Ovary (tissue), 9 donors: Measurements from ENCODE around the gene SPDEF. TPM values are rescaled to one million over a fixed set of nuclear protein-coding genes. Genes with fewer than 3 reads are reported as not detected.

Experiments used
- DNase-seq, 5 donors: peaks; one replicate each; pipeline ENCODE4 v3.0.0-alpha.2; 2019 to 2020
- H3K27ac ChIP-seq, 2 donors: fragments of 200-600 bp; one replicate each; pipeline versions ENCODE4 v1.5.1 to v1.8.0; 2019 to 2022
- H3K27me3 ChIP-seq: fragments of 200-600 bp; one replicate; pipeline ENCODE4 v1.8.0; 2022
- H3K36me3 ChIP-seq: fragments of 200-600 bp; sonication (generic); one replicate; pipeline ENCODE4 v1.5.1; 2019
- H3K4me1 ChIP-seq: one replicate; pipeline ENCODE4 v1.8.1; 2013; ENCODE audit warnings: mild to moderate bottlenecking, moderate library complexity; ENCODE audit not compliant: insufficient read depth
- H3K4me3 ChIP-seq: fragments of 200-600 bp; sonication (generic); one replicate; pipeline ENCODE4 v1.5.1; 2017
- H3K9me3 ChIP-seq, 2 donors: fragments of 200-600 bp in 1 of 2; sonication (generic) in 1 of 2; one replicate each; pipeline versions ENCODE4 v1.5.1 to v1.8.1; 2013 to 2019; ENCODE audit warnings: mild to moderate bottlenecking in 1 of 2, moderate library complexity in 1 of 2
- CTCF ChIP-seq, 3 donors: fragments of 450-650 bp in 2 of 3; fragments of 200-600 bp in 1 of 3; IDR thresholded peaks; one replicate each; pipeline versions ENCODE4 v1.5.1 to v1.8.0; 2016 to 2022; ENCODE audit warnings: antibody characterized with exemption in 3 of 3, mild to moderate bottlenecking in 1 of 3
- EP300 ChIP-seq: sonication (generic); formaldehyde crosslinking; IDR thresholded peaks from one replicate; pipeline ENCODE4 v1.6.1; 2017; ENCODE audit warnings: antibody characterized with exemption
- POLR2A ChIP-seq: fragments of 450-650 bp; IDR thresholded peaks from one replicate; pipeline ENCODE4 v1.6.1; 2017; ENCODE audit warnings: antibody characterized with exemption, mild to moderate bottlenecking, moderate library complexity
- WGBS, 3 donors: extraction: QIAGEN DNeasy Blood & Tissue Kit in 1 of 3; methylation state at CpG; one replicate each; pipeline versions ENCODE4 v1.1.5 to v1.1.7; 2013 to 2017; 5-methylcytosine and 5-hydroxymethylcytosine counted together
- intact Hi-C, 4 donors: fragments of 100-400 bp; cut with DNase I; formaldehyde crosslinking; loops; one replicate each; pipeline versions ENCODE4 v1.11.0 to v1.15.1; 2022 to 2023
- polyA plus RNA-seq, 2 donors: library from polyadenylated mRNA; stranded (reverse); fragments of 200-250 nt in 1 of 2; fragments of 350-450 nt in 1 of 2; fragmentation: Illumina TruSeq in 1 of 2; extraction: RNeasy Lipid Tissue Mini Kit (QIAGEN cat#74804) in 1 of 2; gene quantifications; one replicate each; pipeline ENCODE4 v1.2.3, GENCODE V29; 2013 to 2014
- total RNA-seq, 7 donors: library from RNA; depleted of rRNA in 2 of 7; stranded (reverse); fragments of >200 nt in 2 of 7; fragmentation: NEBNext Ultra II Directional in 3 of 7; extraction: Animal tissue kit (Norgen Biotek cat#: 25700) in 3 of 7; gene quantifications; one replicate each; pipeline versions ENCODE4 v1.1.0 to v1.2.4, GENCODE V29; 2016 to 2023
- donor health status: DM: no; HTN: no; CAD: no; lungs with moderate emphysema.
- donor health status: DM: no; HTN: no; CAD: no.
- donor health status: Bipolar disorder and iron deficiency.
- donor health status: DM: yes; HTN: yes; CAD: no.
- donor health status: DM: no; HTN: no; CAD: no.
- donor health status: DM: yes; HTN: yes; CAD: no.

SPDEF gene
- total and polyA plus RNA-seq, 9 donors: 0.11 to 1.6 (median 0.56) TPM; not detected in 3

GRCh38 chr6:34570066-34570833 lies 14.1 kb upstream of the SPDEF start:
- intact Hi-C loops: no loop called here
- H3K9me3 ChIP-seq: no peaks in the 10 kb centered on the region
- 64 to 80% (median 67%) methylated on average over 21 of the region's 21 CpGs for WGBS, 3 donors
- TF ChIP-seq EP300: no peak
- TF ChIP-seq CTCF (IDR thresholded peaks at IDR 0.05): no peak
- TF ChIP-seq POLR2A: no peak
- DNase-seq: no peak
- H3K27ac ChIP-seq: no peak overlapping the region
- H3K4me3 ChIP-seq: no peak overlapping the region
- no peaks in the 10 kb centered on the region for H3K27me3 ChIP-seq
- H3K36me3 ChIP-seq: no peaks in the 10 kb centered on the region
- no peaks in the 10 kb centered on the region for H3K4me1 ChIP-seq

GRCh38 chr6:34569361-34569973 lies 13.3 kb upstream of the SPDEF start:
- Histone ChIP-seq H3K27me3 (no peaks in the 10 kb centered on the region), H3K4me3 (no peak overlapping the region), H3K36me3 (no peaks in the 10 kb centered on the region), H3K4me1 (no peaks in the 10 kb centered on the region), H3K27ac (no peak overlapping the region), H3K9me3 (no peaks in the 10 kb centered on the region)
- intact Hi-C loops: no loop called here
- TF ChIP-seq POLR2A (no peak), CTCF (IDR thresholded peaks at IDR 0.05) (no peak), EP300 (no peak)
- WGBS, 3 donors: 63 to 77% (median 72%) methylated on average over 5 of the region's 5 CpGs
- DNase-seq: no peak

- H3K9me3 ChIP-seq: no peaks in the 10 kb centered on the region
- no peak overlapping the region for H3K27ac ChIP-seq
- DNase-seq: no peak
- no peaks in the 10 kb centered on the region for H3K36me3 ChIP-seq
- WGBS, 3 donors: 50 to 59% (median 58%) methylated on average over 12 of the region's 12 CpGs
- intact Hi-C loops: no loop called here
- H3K4me1 ChIP-seq: no peaks in the 10 kb centered on the region
- TF ChIP-seq POLR2A: no peak
- no peak overlapping the region for H3K4me3 ChIP-seq
- H3K27me3 ChIP-seq: no peaks in the 10 kb centered on the region
Observed at GRCh38 chr6:34568341-34569201, 12.4 kb upstream of the SPDEF start.

DNA sequence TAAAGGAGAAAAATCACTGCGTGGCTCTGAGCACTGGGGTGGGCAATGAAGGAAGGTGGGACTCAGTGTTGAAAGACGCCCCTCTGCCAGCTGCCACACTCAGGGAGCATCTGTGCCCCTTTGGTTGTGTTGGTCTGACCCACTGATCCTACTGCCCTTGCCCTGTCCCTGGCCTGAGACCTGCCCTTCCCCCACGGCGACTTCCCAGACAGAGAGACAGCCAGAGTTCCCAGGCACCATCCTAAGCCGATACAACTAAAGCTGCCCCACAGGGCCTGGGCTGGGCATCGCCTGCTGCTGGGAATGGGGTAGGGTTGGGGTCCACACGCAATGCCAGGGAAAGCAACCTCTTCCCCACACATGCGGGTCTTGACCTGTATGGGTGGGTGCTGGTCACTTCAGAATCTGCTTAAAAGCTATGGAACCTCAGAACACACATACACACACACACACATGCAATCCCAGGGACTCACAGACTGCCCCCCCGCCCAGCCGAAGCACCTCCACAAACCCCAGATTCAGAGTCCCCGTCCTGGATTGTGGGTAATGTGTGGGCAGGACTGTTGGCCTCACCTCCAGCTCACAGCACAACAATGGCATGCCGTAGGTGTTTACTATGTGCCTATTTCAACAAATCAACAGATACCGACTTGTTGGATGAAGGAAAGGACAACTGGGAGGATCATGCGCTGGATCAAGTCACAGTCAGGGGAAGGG lies 10.9 kb upstream of the SPDEF start:
- intact Hi-C loops: no loop called here
- 81 to 84% (median 83%) methylated on average over 14 of the region's 14 CpGs for WGBS, 3 donors
- DNase-seq: no peak
- TF ChIP-seq CTCF (IDR thresholded peaks at IDR 0.05) (no peak), POLR2A (no peak), EP300 (no peak)
- no peak overlapping the region for H3K27ac ChIP-seq
- no peaks in the 10 kb centered on the region for H3K4me1 ChIP-seq
- H3K36me3 ChIP-seq: no peaks in the 10 kb centered on the region
- no peaks in the 10 kb centered on the region for H3K27me3 ChIP-seq
- H3K4me3 ChIP-seq: no peak overlapping the region
- H3K9me3 ChIP-seq: no peaks in the 10 kb centered on the region
